ENCODE results near the gene TCF4.

TCF4 gene

DNA sequence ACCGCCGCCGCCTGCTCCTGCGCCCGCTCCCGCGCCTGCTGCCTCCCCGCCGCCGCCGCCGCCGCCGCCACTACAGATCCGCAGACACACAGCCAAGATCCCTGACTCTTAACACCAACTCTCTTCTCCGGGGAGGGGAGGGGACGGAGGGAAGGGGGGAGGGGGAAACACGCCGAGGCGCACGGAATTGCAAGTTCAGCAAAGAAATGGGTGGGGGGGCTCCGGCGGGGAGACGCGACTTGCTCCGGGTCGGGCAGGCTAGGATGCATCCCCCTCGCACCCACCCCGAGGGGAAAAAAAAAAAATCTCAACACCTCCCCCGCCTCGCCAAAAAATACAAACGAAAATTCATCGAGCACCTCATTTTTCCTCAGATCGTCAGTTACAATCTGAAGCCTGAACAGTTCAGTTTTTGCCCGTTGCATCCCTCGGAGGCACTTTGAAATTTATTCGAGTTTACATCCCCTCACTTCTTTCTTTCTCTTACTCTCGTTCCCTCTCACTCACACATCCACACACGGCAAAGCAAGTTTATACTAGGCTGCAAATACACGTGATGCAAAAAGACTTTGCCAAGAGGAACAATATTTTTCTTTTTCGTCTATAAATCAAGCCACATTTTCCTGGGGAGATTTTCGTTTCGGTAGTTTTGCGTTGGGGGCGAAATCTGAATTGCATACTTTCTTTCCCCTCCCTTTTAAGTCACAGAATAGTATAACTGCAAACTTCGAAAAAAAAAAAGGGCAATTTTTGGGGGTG is at the start of gene TCF4:
Gene TCF4 (minus strand): TSS at position 82 of the 759 bp plus-strand sequence. CDS start 1,076 bp downstream, outside the sequence.
- DNase-seq (ENCODE audit: low read depth in 2 of 2) = peak in 1 of 2 donors; percentile 8

DNA sequence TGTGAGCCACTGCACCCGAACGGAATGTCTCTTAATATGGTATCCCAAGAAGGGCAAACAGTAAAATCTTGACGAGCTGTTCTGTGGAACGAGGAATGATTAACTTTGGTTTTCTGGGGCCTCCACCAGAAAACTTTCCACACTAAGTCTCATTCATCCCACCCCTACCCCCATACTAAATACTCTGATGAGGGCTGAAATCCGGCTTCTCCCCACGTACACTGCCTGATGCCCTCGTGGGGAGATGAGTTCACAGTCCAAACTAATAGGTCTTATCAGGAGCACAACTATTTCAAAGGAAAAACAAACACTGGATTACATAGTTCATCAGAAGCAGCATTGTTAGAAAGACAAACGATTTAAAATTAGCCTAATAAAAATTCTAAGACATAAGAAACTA is 49.2 kb upstream of the TCF4 start:
- DNase-seq (ENCODE audit: low read depth in 2 of 2) = no peak

DNA sequence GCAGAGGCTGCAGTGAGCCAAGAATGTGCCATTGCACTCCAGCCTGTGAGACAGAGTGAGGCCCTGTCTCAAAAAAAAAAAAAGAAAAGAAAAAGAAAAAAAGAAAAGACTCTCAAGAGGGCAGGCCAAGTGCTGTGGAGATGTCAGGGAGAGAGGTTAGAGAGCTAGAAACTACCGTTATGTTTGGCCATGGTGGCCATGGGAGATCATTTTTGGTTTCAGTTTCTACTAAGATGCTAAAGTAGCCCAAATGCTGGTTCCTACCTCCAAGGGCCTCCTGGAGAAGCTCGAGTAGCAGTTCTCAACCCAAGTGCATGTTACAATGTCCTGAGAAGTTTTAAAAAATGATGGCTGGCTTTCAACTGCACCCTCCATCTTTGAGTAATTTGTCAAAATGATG is 47.4 kb upstream of the TCF4 start:
- no peak for DNase-seq (ENCODE audit: low read depth in 2 of 2)

DNA sequence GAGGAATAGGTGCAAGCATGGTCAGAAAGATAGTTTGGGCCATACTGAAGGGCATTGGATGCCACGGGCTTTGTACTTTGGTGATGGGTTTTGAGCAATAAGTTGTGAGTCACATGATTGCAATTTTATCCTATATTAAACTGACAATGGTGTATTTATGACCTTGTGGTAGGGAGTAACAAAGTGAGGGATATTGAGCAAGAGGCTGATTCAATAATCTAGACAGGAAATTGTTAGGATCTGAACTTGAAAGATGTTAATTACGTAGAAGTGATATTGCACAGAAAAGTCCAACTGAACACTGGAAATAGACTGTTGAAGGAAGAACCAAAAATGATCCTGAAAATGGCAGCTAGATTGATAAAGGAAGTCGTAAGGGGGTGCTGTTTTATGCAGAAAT is 46.6 kb upstream of the TCF4 start:
- DNase-seq (ENCODE audit: low read depth in 2 of 2) = no peak

GRCh38 chr18:55633032-55633431 is 45.0 kb upstream of the TCF4 start:
- no peak for DNase-seq (ENCODE audit: low read depth in 2 of 2)

GRCh38 chr18:55629133-55629532 is 41.1 kb upstream of the TCF4 start:
- no peak for DNase-seq (ENCODE audit: low read depth in 2 of 2)

DNA sequence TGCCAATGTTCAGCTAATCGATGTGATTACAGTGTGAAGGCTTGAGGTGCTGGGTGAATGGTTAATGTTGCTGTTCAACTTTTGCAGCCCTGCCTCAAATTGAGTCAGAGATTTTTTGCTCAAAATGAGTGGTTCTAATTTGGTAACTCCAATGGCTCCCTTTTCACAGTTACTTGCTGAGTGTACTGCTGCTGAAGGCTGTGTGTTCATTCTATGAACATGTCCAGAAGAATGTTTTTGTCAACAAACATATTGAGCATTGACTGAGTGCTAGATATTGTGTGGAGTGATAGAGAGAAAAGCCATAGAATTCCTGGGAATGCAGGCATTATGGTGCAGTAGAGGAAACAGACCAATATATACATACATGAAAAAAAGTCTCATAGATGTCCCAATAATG is 39.0 kb upstream of the TCF4 start:
- DNase-seq (ENCODE audit: low read depth in 2 of 2) = no peak

- DNase-seq (ENCODE audit: low read depth in 2 of 2) = no peak
Observed at GRCh38 chr18:55625901-55626300, 37.9 kb upstream of the TCF4 start.

DNA sequence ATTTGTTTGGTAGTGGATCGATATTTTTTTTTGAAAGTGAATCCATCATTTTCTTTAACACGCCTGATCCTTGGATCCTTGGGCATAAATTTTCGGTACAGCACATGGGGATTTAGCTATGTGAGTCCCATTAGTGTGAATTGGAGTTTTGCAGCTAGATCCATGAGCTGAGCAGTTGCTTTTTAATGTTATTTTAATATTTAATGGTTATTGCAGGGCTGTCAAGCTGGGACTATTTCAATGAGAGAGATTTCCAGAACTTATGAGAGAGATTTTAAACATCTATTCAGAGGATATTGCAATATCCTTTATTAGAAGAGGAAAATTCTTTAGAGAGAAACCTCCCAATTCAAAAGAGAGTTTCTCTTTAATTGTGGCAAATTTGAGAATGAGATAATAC is 35.6 kb upstream of the TCF4 start:
- no peak for DNase-seq (ENCODE audit: low read depth in 2 of 2)

DNA sequence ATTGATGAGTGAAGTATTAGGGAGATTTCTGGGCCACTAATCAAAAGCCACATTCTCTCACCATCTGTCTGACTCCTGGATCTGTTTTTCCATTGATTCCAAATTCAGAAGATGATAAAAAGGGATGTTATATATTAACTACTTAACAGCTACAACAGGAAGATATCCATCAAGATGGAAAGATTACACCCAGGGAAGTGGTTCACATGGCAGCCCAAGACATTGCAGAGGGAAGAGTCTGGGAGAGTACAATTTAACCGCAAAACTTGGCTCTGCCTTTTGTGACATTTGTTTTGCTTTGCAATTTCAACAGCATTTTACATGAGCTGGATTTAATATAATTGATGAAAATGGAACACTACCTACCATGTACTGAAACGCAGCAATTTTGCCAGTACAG is 22.5 kb upstream of the TCF4 start:
- no peak for DNase-seq (ENCODE audit: low read depth in 2 of 2)

DNA sequence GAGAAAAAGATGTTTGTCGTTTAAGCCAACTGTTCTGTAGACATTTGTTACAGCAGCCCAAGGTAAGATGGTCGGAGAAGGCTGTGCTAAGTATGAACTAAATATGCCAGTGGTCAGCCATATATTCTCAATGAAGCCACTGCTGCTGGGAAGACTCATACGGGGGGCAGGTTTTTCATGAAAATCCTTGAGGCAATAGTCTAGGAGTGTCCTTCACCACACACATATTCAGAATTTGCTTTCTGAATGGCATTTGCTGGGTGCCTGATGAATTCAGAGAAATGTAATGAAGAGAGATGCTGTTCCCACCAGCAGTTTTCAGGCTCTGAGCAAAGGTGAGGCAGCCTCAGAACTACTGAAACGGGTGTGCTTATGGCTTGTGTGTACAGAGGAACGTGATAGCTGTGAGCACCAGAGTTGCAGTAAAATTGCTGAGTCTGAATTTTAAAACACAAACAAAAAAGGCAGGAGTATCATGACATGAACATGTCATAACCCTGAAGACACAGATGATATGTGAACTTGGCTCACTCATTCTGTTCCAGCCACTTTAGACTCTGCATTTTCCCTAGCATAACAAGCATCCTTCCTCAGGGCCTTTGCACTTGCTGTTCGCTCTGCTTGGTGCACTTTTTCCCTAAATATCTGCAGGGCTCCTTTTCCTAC is 21.3 kb upstream of the TCF4 start:
- no peak for DNase-seq (ENCODE audit: low read depth in 2 of 2)

GRCh38 chr18:55608497-55608896 is 20.5 kb upstream of the TCF4 start:
- no peak for DNase-seq (ENCODE audit: low read depth in 2 of 2)

DNA sequence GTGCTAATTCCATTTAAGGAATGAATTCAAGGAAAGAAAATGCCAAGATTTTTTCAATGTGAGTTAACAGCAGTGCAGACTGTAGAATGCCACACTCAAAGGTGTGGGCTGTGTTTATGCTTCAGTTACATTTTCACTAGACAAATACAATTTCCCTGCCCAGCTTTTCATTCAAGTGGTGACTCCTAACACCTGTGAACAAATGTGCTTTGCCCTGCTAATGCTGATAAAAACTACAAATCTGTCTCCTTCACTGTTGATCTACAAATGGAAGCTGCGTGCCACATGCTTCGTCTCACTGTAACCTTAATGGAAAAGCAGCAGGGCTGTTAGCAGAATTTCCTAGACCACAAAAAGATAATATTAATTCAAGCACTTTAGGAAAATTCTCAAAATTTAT is 19.8 kb upstream of the TCF4 start:
- DNase-seq (ENCODE audit: low read depth in 2 of 2) = no peak

DNA sequence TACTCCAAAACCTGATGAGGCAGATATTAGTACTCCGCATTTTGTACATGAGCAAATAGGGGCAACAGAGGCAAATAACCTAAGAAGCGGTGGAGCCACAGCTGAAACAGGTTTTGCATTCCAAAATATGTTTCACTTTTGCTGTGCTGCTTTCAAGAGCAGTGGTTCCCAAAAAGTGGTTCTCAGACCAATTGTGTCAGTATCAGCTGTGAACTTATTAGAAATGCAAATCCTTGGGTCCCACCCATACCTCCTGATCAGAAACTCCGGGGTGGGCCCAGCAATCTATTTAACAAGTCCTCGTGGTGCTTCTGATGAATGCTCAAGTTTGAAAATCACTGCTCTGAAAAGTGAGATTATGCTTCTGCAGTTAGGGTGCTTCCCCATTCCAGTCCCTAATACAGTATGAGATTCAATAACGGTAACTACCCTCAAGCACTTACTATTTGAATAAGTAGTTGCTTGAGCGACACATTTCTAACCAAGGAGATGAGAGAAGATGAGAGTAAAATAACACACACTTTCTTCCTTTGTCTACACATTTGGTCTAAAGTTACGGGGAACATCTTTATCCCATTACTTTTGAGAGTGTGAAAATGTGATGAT is 17.8 kb upstream of the TCF4 start:
- DNase-seq (ENCODE audit: low read depth in 2 of 2) = no peak

- no peak for DNase-seq (ENCODE audit: low read depth in 2 of 2)
Observed at GRCh38 chr18:55603775-55604174, 15.8 kb upstream of the TCF4 start.

GRCh38 chr18:55593888-55594287 is 5.9 kb upstream of the TCF4 start:
- DNase-seq (ENCODE audit: low read depth in 2 of 2) = no peak

DNA sequence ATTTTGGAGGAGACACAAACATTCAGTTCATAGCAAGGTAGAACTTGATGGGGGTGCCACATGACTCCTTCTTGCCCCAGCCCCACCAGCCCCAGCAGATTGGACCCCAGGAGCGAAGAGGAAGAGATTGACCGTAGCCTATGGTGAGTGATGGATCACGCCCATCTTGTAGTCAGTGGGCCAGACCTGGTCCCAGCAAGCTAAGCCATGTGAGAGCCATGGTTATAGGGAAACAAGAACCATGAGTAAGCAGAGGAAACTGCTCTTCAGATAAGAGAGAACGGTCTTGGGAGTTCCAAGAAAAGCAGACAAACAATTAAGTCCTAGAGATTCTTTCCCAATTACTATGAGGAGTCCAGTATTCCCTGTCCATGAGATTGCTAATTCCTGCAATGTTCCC is 4.6 kb upstream of the TCF4 start:
- DNase-seq (ENCODE audit: low read depth in 2 of 2) = no peak

GRCh38 chr18:55592106-55592505 is 4.1 kb upstream of the TCF4 start:
- no peak for DNase-seq (ENCODE audit: low read depth in 2 of 2)

- DNase-seq (ENCODE audit: low read depth in 2 of 2) = peak; percentile 50 to 66
Observed at GRCh38 chr18:55589625-55590291, 1.8 kb upstream of the TCF4 start.

- DNase-seq (ENCODE audit: low read depth in 2 of 2) = no peak
Observed at GRCh38 chr18:55588870-55589595, 1.0 kb upstream of the TCF4 start.

DNA sequence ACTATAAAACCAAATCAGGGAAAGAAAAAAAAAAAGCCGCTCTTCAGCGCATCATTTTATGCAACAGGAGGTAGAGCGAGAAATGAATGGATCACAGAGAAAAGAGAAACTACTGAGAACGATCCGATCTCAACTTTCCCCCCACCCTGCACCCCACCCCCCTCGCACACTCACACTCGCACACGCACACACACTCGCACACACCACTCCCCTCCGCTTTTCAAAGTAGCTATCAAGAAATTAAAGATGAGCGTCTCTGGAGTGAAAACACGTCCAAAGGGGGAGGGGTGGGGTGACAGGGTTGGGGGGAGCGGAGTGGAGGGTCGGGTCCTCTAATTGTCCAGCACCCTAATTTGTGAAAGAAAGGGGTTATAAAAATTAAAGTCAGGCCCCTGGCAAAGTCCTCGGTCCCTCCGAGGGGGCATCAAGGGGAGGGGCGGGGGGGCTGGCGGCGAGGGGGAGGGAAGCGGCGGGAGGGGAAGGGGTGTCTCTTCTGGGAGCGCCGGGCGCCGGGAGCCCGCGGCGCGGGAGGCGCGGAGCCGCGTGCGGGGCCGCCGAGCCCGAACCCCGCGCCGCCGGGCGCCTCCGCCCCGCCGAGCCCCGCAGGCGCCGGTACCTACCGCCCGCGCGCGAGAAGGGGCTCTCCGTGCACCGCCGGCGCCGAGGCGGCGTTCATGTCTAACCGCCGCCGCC is 428 bp downstream of the TCF4 start:
- DNase-seq (ENCODE audit: low read depth in 2 of 2) = peak in 1 of 2 donors; percentile 0

Measured in stimulated activated CD4-positive, alpha-beta T cell treated with anti-CD3 and anti-CD28 coated beads, Interleukin-4, amount 100 ng/mL, for 48 hours (primary cell).